ENCODE results near the gene MLF2. TPM values are rescaled to one million over a fixed set of nuclear protein-coding genes. Genes with fewer than 3 reads are reported as not detected.

The MLF2 gene
- total RNA-seq, 2 experiments from 2014 or later, result 114 to 121 TPM

DNA sequence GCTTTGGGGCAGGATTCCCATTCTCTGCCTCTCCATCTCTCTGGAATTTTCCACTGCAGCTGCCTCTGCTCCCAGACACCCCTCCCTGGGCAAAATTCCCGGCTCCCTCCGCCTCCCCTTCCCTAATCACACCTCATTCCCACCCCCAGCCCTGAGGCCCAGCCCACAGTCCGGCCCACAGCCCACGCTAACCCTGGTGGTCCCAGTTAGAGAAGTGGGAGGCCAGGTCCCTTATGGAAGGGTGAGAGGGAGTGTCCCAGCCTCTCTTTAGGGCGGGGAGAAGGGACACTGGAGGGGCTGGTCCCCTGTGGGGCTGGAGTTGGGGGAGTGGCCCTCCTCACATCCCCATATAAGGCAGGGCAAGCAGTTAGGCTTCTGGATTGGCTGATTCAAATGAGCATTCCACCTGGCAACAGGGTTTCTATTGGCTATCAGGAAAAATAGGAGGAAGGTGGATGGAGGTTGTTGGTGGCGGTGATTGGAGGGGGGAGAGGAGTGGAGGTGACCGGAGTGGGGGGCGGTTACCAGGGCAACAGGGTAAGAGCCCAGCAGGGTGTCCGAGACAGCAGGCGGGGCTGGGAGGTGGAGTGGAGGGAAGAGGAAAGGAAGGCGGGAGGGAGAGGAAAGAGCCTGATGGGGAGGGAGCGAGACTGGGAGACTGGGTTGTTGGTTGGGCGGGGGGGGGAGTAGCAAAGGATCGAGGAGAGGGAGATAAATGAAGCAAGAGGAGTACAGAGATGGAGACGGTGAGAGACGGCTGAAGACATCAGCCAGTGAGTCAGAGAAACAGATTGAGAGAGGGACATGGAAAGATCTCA is 11.3 kb upstream of the MLF2 start:
- Mint-ChIP-seq H3K36me3 (ENCODE audit: low read depth) (no peaks in the 10 kb centered on the region), H3K27me3 (peaks cover 46% of the 10 kb centered on the region), H3K4me1 (ENCODE audit: low read depth) (peaks cover 38% of the 10 kb centered on the region), H3K4me3 (peak overlapping the region; percentile 65), H3K9me3 (no peaks in the 10 kb centered on the region), H3K27ac (no peak overlapping the region)
- peaks cover 22 to 31% of the 10 kb centered on the region in 2 experiments for H3K27me3 ChIP-seq (ENCODE audit: control insufficient read depth in 1 of 2, insufficient read depth in 2 of 2, low read length in 2 of 2)
- intact Hi-C loops (cut with DNase I, micrococcal nuclease), result no loop called here
- H3K4me3 ChIP-seq (ENCODE audit: low read length), result peak overlapping the region; percentile 10
- H3K9me3 ChIP-seq (ENCODE audit: control insufficient read depth in 1 of 2, insufficient read depth in 1 of 2, low read length in 2 of 2), result no peaks in the 10 kb centered on the region
- H3K27ac ChIP-seq (ENCODE audit: low read depth in 1 of 2, low read length in 2 of 2), result no peak overlapping the region
- ChIA-PET POLR2A (interaction anchor here (0.8 to 2.8 kb wide), 3 partner anchors 11 to 28 kb away, joined by 3 to 20 read pairs (median 14); partner anchors contain the start of genes CD4 and MLF2), CTCF (interaction anchor here (1.0 to 3.2 kb wide), 3 partner anchors 10 to 14 kb away, joined by 3 to 27 read pairs (median 3); partner anchors contain the start of gene MLF2)
- ATAC-seq (ENCODE audit: poor library complexity), result peak; percentile 83
- H3K36me3 ChIP-seq (ENCODE audit: insufficient read depth, low read length), result no peaks in the 10 kb centered on the region
- TF ChIP-seq, protein P1, sequence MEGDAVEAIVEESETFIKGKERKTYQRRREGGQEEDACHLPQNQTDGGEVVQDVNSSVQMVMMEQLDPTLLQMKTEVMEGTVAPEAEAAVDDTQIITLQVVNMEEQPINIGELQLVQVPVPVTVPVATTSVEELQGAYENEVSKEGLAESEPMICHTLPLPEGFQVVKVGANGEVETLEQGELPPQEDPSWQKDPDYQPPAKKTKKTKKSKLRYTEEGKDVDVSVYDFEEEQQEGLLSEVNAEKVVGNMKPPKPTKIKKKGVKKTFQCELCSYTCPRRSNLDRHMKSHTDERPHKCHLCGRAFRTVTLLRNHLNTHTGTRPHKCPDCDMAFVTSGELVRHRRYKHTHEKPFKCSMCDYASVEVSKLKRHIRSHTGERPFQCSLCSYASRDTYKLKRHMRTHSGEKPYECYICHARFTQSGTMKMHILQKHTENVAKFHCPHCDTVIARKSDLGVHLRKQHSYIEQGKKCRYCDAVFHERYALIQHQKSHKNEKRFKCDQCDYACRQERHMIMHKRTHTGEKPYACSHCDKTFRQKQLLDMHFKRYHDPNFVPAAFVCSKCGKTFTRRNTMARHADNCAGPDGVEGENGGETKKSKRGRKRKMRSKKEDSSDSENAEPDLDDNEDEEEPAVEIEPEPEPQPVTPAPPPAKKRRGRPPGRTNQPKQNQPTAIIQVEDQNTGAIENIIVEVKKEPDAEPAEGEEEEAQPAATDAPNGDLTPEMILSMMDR (IDR thresholded peaks at IDR 0.05), result no peak
- DNase-seq, result peak in 7 of 14 experiments; percentile 25 to 82 (median 48)
- H3K4me1 ChIP-seq (ENCODE audit: insufficient read depth, low read length), result peaks cover 34% of the 10 kb centered on the region

DNA sequence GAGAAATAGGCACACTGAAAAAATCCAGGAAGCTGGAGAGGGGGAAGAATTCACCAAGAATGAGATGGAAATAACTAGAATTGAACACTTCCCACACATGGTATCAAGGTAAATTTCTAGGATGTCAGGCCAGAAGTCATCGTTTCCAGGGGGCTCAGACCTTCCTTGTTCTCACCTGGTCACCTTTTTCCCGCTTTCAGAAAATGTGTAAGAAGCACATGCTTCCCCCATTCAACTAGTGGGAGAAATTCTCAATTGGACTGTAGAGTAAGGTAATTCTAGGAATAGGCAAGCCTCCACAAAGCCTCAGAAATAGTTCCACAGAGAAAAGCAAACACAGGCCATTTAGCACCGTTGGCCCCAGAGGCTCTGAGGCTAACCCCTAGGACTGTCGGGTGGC is 10.4 kb upstream of the MLF2 start:
- TF ChIP-seq, protein P1 (IDR thresholded peaks at IDR 0.05), result no peak
- Mint-ChIP-seq H3K4me3 (no peak overlapping the region), H3K4me1 (ENCODE audit: low read depth) (peaks cover 30% of the 10 kb centered on the region), H3K27ac (no peak overlapping the region), H3K9me3 (no peaks in the 10 kb centered on the region), H3K36me3 (ENCODE audit: low read depth) (no peaks in the 10 kb centered on the region), H3K27me3 (peaks cover 38% of the 10 kb centered on the region)
- Histone ChIP-seq H3K4me3 (ENCODE audit: low read length) (no peak overlapping the region), H3K27ac (ENCODE audit: low read depth in 1 of 2, low read length in 2 of 2) (no peak overlapping the region), H3K9me3 (ENCODE audit: control insufficient read depth in 1 of 2, insufficient read depth in 1 of 2, low read length in 2 of 2) (no peaks in the 10 kb centered on the region), H3K36me3 (ENCODE audit: insufficient read depth, low read length) (no peaks in the 10 kb centered on the region), H3K4me1 (ENCODE audit: insufficient read depth, low read length) (peaks cover 34% of the 10 kb centered on the region), H3K27me3 (ENCODE audit: control insufficient read depth in 1 of 2, insufficient read depth in 2 of 2, low read length in 2 of 2) (peaks cover 22 to 24% of the 10 kb centered on the region in 2 experiments)
- intact Hi-C loops (cut with DNase I, micrococcal nuclease), result no loop called here
- ChIA-PET CTCF (interaction anchor here (1.0 kb wide), 2 partner anchors 9 to 15 kb away, joined by 3 read pairs; no protein-coding TSS in a partner anchor), POLR2A (interaction anchor here (0.8 kb wide), 1 partner anchor 11 kb away, joined by 3 read pairs; the partner anchor contains the start of gene MLF2)
- DNase-seq, result no peak
- ATAC-seq (ENCODE audit: poor library complexity), result no peak

DNA sequence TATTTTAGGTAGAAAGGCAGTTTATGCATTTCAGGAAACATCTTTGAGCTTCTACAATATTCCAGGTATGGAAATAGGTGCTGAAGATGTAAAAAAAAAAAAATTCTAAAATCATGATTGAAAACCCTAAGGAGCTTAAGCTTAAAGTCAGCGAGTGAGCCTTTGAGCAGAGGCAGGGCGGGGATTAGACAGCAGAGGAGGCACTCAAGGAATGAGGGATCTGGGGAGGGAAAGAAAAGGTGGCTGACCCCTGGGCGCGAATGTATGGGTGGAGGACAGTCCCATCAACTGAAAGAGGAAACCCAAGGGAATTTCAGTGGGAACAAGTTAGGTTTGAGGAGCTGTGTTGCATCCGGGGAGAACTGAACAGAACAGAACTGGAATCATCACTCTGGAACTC is 6.8 kb upstream of the MLF2 start:
- Mint-ChIP-seq H3K27me3 (peaks cover 9% of the 10 kb centered on the region), H3K9me3 (no peaks in the 10 kb centered on the region), H3K4me1 (ENCODE audit: low read depth) (peaks cover 8% of the 10 kb centered on the region), H3K4me3 (no peak overlapping the region), H3K27ac (no peak overlapping the region), H3K36me3 (ENCODE audit: low read depth) (no peaks in the 10 kb centered on the region)
- POLR2A ChIA-PET, result interaction anchor here (0.6 to 0.9 kb wide), 2 partner anchors 20 to 113 kb away, joined by 4 read pairs; no protein-coding TSS in a partner anchor
- TF ChIP-seq, protein P1 (IDR thresholded peaks at IDR 0.05), result no peak
- ATAC-seq (ENCODE audit: poor library complexity) (no peak), DNase-seq (no peak)
- intact Hi-C loops (cut with DNase I, micrococcal nuclease), result no loop called here
- Histone ChIP-seq H3K27me3 (ENCODE audit: control insufficient read depth in 1 of 2, insufficient read depth in 2 of 2, low read length in 2 of 2) (peaks cover 0 to 4% of the 10 kb centered on the region in 2 experiments), H3K36me3 (ENCODE audit: insufficient read depth, low read length) (no peaks in the 10 kb centered on the region), H3K27ac (ENCODE audit: low read depth in 1 of 2, low read length in 2 of 2) (no peak overlapping the region), H3K4me1 (ENCODE audit: insufficient read depth, low read length) (peaks cover 10% of the 10 kb centered on the region), H3K4me3 (ENCODE audit: low read length) (no peak overlapping the region), H3K9me3 (ENCODE audit: control insufficient read depth in 1 of 2, insufficient read depth in 1 of 2, low read length in 2 of 2) (no peaks in the 10 kb centered on the region)
- CTCF ChIA-PET, result interaction anchor here (0.6 to 1.0 kb wide), 3 partner anchors 15 to 75 kb away, joined by 3 to 5 read pairs (median 3); no protein-coding TSS in a partner anchor

Measured in CD4-positive, alpha-beta T cell (primary cell).